ENCODE data around the gene CAP2.

- TF ChIP-seq CTCF (conservative IDR thresholded peaks at IDR 0.05 in 1 of 2, IDR thresholded peaks at IDR 0.05 in 1 of 2; ENCODE audit: low read depth in 1 of 2, low read length in 2 of 2) (no peak), EZH2 (IDR thresholded peaks at IDR 0.05; ENCODE audit: low read length, missing control alignments) (no peak)
Measured at GRCh38 chr6:17419189-17419575, 25.8 kb downstream of the CAP2 start.
